Esophagus muscularis mucosa (tissue), 4 donors: Measurements from ENCODE around the gene C22orf23. TPM values are rescaled to one million over a fixed set of nuclear protein-coding genes. Genes with fewer than 3 reads are reported as not detected.

ENCODE experiments used
- DNase-seq: peaks from one replicate; pipeline ENCODE4 v3.0.0-alpha.2; 2017; ENCODE audit errors: extremely low spot score
- H3K27ac ChIP-seq, 4 donors: fragments of 200-600 bp; sonication (generic); replicated peaks in 1 of 4; 1 replicate in 3 of 4; 2 replicates in 1 of 4; pipeline ENCODE4 v1.5.1; 2016 to 2019; ENCODE audit warnings: mild to moderate bottlenecking in 1 of 4
- H3K27me3 ChIP-seq, 4 donors: fragments of 200-600 bp; sonication (generic); one replicate each; pipeline versions ENCODE4 v1.5.1 to v1.6.0; 2016 to 2019
- H3K36me3 ChIP-seq, 4 donors: fragments of 200-600 bp; sonication (generic); one replicate each; pipeline ENCODE4 v1.5.1; 2016 to 2019
- H3K4me1 ChIP-seq, 4 donors: fragments of 200-600 bp; sonication (generic); one replicate each; pipeline ENCODE4 v1.5.1; 2016 to 2019
- H3K4me3 ChIP-seq, 4 donors: fragments of 200-600 bp; sonication (generic); 1 replicate in 2 of 4; 2 replicates in 2 of 4; pipeline ENCODE4 v1.5.1; 2016 to 2019; ENCODE audit warnings: mild to moderate bottlenecking in 4 of 4, moderate library complexity in 1 of 4
- H3K9me3 ChIP-seq, 4 donors: fragments of 200-600 bp; sonication (generic); 1 replicate in 3 of 4; 2 replicates in 1 of 4; pipeline ENCODE4 v1.5.1; 2016 to 2019
- CTCF ChIP-seq, 3 experiments: fragments of 200-600 bp in 2 of 3; fragments of 450-650 bp in 1 of 3; sonication (generic) in 2 of 3; IDR thresholded peaks; one replicate each; pipeline ENCODE4 v1.5.1; 2017 to 2019; ENCODE audit warnings: antibody characterized with exemption in 3 of 3, mild to moderate bottlenecking in 2 of 3, moderate library complexity in 1 of 3
- EP300 ChIP-seq: sonication (generic); formaldehyde crosslinking; IDR thresholded peaks from one replicate; pipeline ENCODE4 v1.6.1; 2017; ENCODE audit warnings: antibody characterized with exemption
- POLR2A ChIP-seq: fragments of 450-650 bp; IDR thresholded peaks from one replicate; pipeline ENCODE4 v1.6.1; 2017; ENCODE audit warnings: antibody characterized with exemption, moderate library complexity, mild to moderate bottlenecking, low read depth
- POLR2AphosphoS5 ChIP-seq, 2 donors: sonication (generic); formaldehyde crosslinking; IDR thresholded peaks; one replicate each; pipeline ENCODE4 v1.6.1; 2017; ENCODE audit warnings: antibody characterized with exemption in 2 of 2
- WGBS: methylation state at CpG from one replicate; pipeline ENCODE4 v1.1.5; 2018; 5-methylcytosine and 5-hydroxymethylcytosine counted together
- intact Hi-C: fragments of 100-400 bp; cut with DNase I; formaldehyde crosslinking; loops from one replicate; pipeline ENCODE4 v1.15.1; 2023
- total RNA-seq, 4 donors: library from RNA; depleted of rRNA; stranded (reverse); fragments of >200 nt; gene quantifications; one replicate each; pipeline versions ENCODE4 v1.1.0 to v1.2.1, GENCODE V29; 2016

C22orf23 gene
- total RNA-seq, 4 donors from 2014 or later, result not detected

DNA sequence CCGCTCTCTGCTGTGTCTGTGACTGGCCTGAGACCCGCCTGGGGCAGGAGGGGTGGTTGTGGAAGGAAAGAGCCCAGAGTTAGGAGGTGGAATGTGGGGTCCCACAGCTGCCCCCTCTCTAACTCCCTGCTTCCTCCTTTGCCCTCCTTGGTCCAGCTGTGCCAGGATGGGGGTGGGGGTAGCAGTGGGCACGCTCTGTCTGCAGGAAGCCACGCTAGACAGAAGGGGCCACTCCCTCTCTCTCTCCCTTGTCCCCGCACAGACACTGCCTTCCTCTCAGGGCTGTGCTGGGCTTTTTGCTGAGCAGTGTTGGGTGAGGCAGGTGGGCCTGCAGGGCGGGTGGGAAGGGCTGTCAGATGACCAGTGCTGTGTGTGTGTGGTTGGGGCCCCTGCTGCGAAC lies 33.0 kb upstream of the C22orf23 start:
- peak overlapping the region; percentile 37 to 57 (median 46) for H3K27ac ChIP-seq
- intact Hi-C loops, result no loop called here
- peaks cover 4 to 25% (median 16%) of the 10 kb centered on the region in 4 donors for H3K36me3 ChIP-seq
- H3K4me3 ChIP-seq, result peak overlapping the region; percentile 25 to 39 (median 29)
- peaks cover 0 to 4% (median 0%) of the 10 kb centered on the region in 4 donors for H3K4me1 ChIP-seq
- 88% methylated on average over 5 of the region's 7 CpGs for WGBS
- TF ChIP-seq EP300, result no peak
- no peak for TF ChIP-seq POLR2AphosphoS5 (IDR thresholded peaks at IDR 0.05)
- no peak for TF ChIP-seq CTCF (IDR thresholded peaks at IDR 0.05)
- TF ChIP-seq POLR2A, result no peak
- DNase-seq, result no peak
- H3K27me3 ChIP-seq, result no peaks in the 10 kb centered on the region
- H3K9me3 ChIP-seq, result no peaks in the 10 kb centered on the region

DNA sequence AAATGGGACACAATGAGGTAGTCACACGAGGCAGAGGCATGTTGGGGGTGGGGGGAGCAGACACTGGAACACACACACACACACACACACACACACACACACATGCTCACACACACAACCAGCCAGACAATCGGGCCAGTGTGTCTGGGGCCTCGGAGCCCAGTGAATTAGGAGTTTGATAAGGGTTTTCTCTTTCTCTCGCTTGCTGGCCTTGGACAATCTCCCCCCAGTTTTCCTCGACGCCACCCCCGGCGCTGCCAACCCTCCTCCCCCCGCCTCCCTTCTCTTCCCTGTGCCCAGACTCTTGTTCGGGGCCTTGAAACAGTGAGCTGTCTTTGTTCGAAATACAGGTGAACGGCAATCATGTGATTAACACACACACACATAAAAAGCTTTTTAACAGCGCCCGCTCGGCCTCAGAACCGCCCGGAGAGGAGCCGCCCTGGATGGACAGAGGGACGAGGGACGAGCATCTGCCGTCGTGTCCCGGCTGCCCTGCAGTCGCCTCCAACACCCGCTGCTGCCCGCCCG lies 32.4 kb upstream of the C22orf23 start:
- no peak for TF ChIP-seq EP300
- no peak for TF ChIP-seq CTCF (IDR thresholded peaks at IDR 0.05)
- TF ChIP-seq POLR2AphosphoS5 (IDR thresholded peaks at IDR 0.05), result no peak
- no peak for TF ChIP-seq POLR2A
- Histone ChIP-seq H3K27me3 (no peaks in the 10 kb centered on the region), H3K27ac (peak overlapping the region; percentile 28 to 57 (median 46)), H3K36me3 (peaks cover 4 to 25% (median 16%) of the 10 kb centered on the region in 4 donors), H3K4me3 (peak overlapping the region; percentile 27 to 41 (median 35)), H3K4me1 (peaks cover 0 to 4% (median 0%) of the 10 kb centered on the region in 4 donors), H3K9me3 (no peaks in the 10 kb centered on the region)
- WGBS, result 87% methylated on average over 27 of the region's 27 CpGs
- DNase-seq, result no peak
- intact Hi-C loops, result no loop called here

DNA sequence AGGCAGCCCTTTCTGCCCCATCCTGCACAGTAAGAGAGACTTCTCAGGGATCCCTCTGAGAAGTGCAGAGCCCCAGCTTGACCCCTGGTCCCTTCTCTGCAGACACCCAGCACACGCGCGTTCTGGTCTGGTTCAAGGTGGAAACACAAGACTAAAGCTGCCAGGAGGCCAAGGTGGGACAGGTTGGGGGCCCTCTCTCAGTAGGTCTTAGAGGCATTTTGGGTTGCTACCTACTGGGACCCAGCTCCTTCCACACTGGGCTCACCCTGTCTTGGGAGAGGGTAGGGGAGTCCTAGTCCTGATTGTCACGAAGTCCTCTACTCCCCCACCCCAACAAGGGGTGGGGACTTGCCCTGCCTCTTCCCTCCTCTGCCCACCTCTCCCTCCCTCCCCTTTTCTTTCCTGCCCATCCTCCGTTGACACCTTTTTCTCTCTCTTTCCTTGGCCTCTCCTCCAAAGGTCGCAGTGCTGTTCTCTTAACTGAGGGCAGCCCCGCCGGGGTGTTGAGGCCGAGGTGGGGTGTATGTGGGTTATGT lies 31.7 kb upstream of the C22orf23 start:
- H3K4me3 ChIP-seq, result peak overlapping the region; percentile 9 to 50 (median 42)
- H3K27ac ChIP-seq, result peak overlapping the region; percentile 38 to 57 (median 41)
- H3K27me3 ChIP-seq, result no peaks in the 10 kb centered on the region
- H3K36me3 ChIP-seq, result peaks cover 4 to 25% (median 16%) of the 10 kb centered on the region in 4 donors
- DNase-seq, result no peak
- intact Hi-C loops, result no loop called here
- H3K4me1 ChIP-seq, result peaks cover 0 to 1% (median 0%) of the 10 kb centered on the region in 4 donors
- H3K9me3 ChIP-seq, result no peaks in the 10 kb centered on the region
- TF ChIP-seq CTCF (IDR thresholded peaks at IDR 0.05) (no peak), POLR2A (no peak), POLR2AphosphoS5 (IDR thresholded peaks at IDR 0.05) (no peak), EP300 (no peak)
- WGBS, result 83% methylated on average over 9 of the region's 9 CpGs

GRCh38 chr22:37983860-37984791 lies 30.7 kb upstream of the C22orf23 start, which contains the start of gene SOX10:
Gene SOX10 (minus strand): TSS chr22:37984555. CDS start chr22:37983784, 771 bp downstream.
- no peak for DNase-seq
- Histone ChIP-seq H3K27me3 (no peaks in the 10 kb centered on the region), H3K36me3 (peaks cover 4 to 25% (median 16%) of the 10 kb centered on the region in 4 donors), H3K4me3 (peak within 1 kb of the TSS; percentile 34 to 50 (median 42)), H3K4me1 (no peaks in the 10 kb centered on the region), H3K9me3 (no peaks in the 10 kb centered on the region), H3K27ac (peak within 1 kb of the TSS; percentile 43 to 63 (median 59))
- TF ChIP-seq CTCF (IDR thresholded peaks at IDR 0.05), result no peak
- peak in 1 of 2 donors; percentile 70 for TF ChIP-seq POLR2AphosphoS5 (IDR thresholded peaks at IDR 0.05)
- intact Hi-C loops, result no loop called here
- 77% methylated on average over 29 of the region's 42 CpGs for WGBS
